H1 (cell line): Measurements from ENCODE around the gene FRMD5. TPM values are rescaled to one million over a fixed set of nuclear protein-coding genes. Genes with fewer than 3 reads are reported as not detected.

Experiments
- CTCF ChIA-PET: fragments of 300-600 bp; sonication (Branson Sonifier 250); formaldehyde crosslinking; loops from one replicate; lab custom pipeline; 2021; ENCODE audit not compliant: partially characterized antibody; lab: Charles Lee
- POLR2A ChIA-PET: fragments of 300-600 bp; sonication (Branson Sonifier 250); formaldehyde crosslinking; loops from one replicate; lab custom pipeline; 2021; ENCODE audit warnings: inconsistent platforms; ENCODE audit not compliant: partially characterized antibody; lab: Charles Lee
- DNase-seq, 2 experiments: peaks; one replicate each; pipeline versions ENCODE4 v3.0.0 to v3.0.0-alpha.2; 2010 to 2022; ENCODE audit warnings: low spot score in 2 of 2, low read depth in 1 of 2, mixed read lengths in 1 of 2
- FAIRE-seq: peaks from 2 replicates; lab custom pipeline; 2011; peaks lifted over from hg19 to GRCh38; lab: Jason Lieb, UNC
- H2AFZ ChIP-seq: 2 replicates; pipeline ENCODE4 v1.8.1; 2012; ENCODE audit warnings: low read length, inconsistent platforms
- H2AK5ac ChIP-seq: 2 replicates; pipeline ENCODE4 v1.6.1; 2013; ENCODE audit warnings: low read depth, low read length
- H2BK120ac ChIP-seq: replicated peaks from 2 replicates; pipeline ENCODE3; 2013; ENCODE audit warnings: low read depth, low read length, inconsistent platforms
- H2BK12ac ChIP-seq: 2 replicates; pipeline ENCODE4 v1.6.1; 2013; ENCODE audit warnings: low read depth, low read length
- H2BK15ac ChIP-seq: 2 replicates; pipeline ENCODE4 v1.6.1; 2013; ENCODE audit warnings: low read length
- H2BK20ac ChIP-seq: 2 replicates; pipeline ENCODE4 v1.6.1; 2013; ENCODE audit warnings: low read length
- H2BK5ac ChIP-seq: 2 replicates; pipeline ENCODE4 v1.6.1; 2013; ENCODE audit warnings: low read depth, low read length
- H3K14ac ChIP-seq: 2 replicates; pipeline ENCODE4 v1.6.1; 2013; ENCODE audit warnings: inconsistent platforms; ENCODE audit not compliant: insufficient read length
- H3K18ac ChIP-seq: 2 replicates; pipeline ENCODE4 v1.6.1; 2013; ENCODE audit warnings: low read length; ENCODE audit errors: extremely low read depth
- H3K23ac ChIP-seq: 2 replicates; pipeline ENCODE4 v1.6.1; 2013; ENCODE audit warnings: inconsistent platforms; ENCODE audit not compliant: insufficient read length
- H3K23me2 ChIP-seq: 2 replicates; pipeline ENCODE4 v1.6.1; 2013; ENCODE audit warnings: low read depth, low read length
- H3K27ac ChIP-seq: 2 replicates; pipeline ENCODE4 v1.6.1; 2011; ENCODE audit warnings: low read depth, low read length, inconsistent platforms
- H3K27me3 ChIP-seq, 4 experiments: replicated peaks in 1 of 4; 1 replicate in 1 of 4; 2 replicates in 3 of 4; pipeline versions ENCODE4 v1.6.1 to v1.8.1; 2011 to 2013; ENCODE audit warnings: low read length in 3 of 4, mild to moderate bottlenecking in 3 of 4, inconsistent platforms in 2 of 4, mixed read lengths in 2 of 4, moderate library complexity in 1 of 4; ENCODE audit not compliant: control insufficient read depth in 3 of 4, insufficient read depth in 3 of 4; ENCODE audit errors: extremely low read depth in 1 of 4
- H3K36me3 ChIP-seq, 4 experiments: 2 replicates each; pipeline versions ENCODE4 v1.6.1 to v1.8.1; 2011 to 2013; ENCODE audit warnings: mild to moderate bottlenecking in 4 of 4, low read length in 3 of 4, moderate library complexity in 2 of 4, control low read depth in 1 of 4, inconsistent platforms in 1 of 4; ENCODE audit not compliant: insufficient read depth in 4 of 4, control insufficient read depth in 2 of 4
- H3K4ac ChIP-seq: replicated peaks from 2 replicates; pipeline ENCODE3; 2013; ENCODE audit warnings: low read length, low read depth, mixed read lengths, inconsistent platforms; ENCODE audit not compliant: insufficient read length
- H3K4me1 ChIP-seq, 4 experiments: replicated peaks in 1 of 4; 1 replicate in 1 of 4; 2 replicates in 3 of 4; pipeline versions ENCODE4 v1.6.1 to v1.8.1; 2011 to 2013; ENCODE audit warnings: low read length in 3 of 4, inconsistent platforms in 2 of 4, mixed read lengths in 1 of 4; ENCODE audit not compliant: insufficient read depth in 4 of 4, control insufficient read depth in 3 of 4
- H3K4me2 ChIP-seq, 2 experiments: 2 replicates each; pipeline versions ENCODE4 v1.6.1 to v1.8.1; 2011 to 2013; ENCODE audit warnings: low read depth in 2 of 2, low read length in 2 of 2, control low read depth in 1 of 2, inconsistent platforms in 1 of 2, mild to moderate bottlenecking in 1 of 2; ENCODE audit not compliant: insufficient read depth in 1 of 2
- H3K4me3 ChIP-seq, 4 experiments: fragments of 200-600, 300-600 bp in 1 of 4; sonication (generic), shearing (Covaris generic), sonication (Bioruptor Twin) in 1 of 4; 2 replicates each; pipeline versions ENCODE4 v1.5.1 to v1.8.1; 2011 to 2016; ENCODE audit warnings: low read length in 4 of 4, low read depth in 3 of 4, control low read depth in 2 of 4, inconsistent platforms in 2 of 4, mild to moderate bottlenecking in 2 of 4, mixed read lengths in 1 of 4, moderate library complexity in 1 of 4; ENCODE audit not compliant: insufficient read depth in 2 of 4; ENCODE audit errors: extremely low read depth in 1 of 4
- H3K56ac ChIP-seq: replicated peaks from 2 replicates; pipeline ENCODE3; 2013; ENCODE audit warnings: low read depth, mild to moderate bottlenecking, mixed read lengths, low read length, inconsistent platforms; ENCODE audit not compliant: insufficient read length
- H3K79me1 ChIP-seq: 2 replicates; pipeline ENCODE4 v1.6.1; 2013; ENCODE audit warnings: low read depth, low read length, control low read depth
- H3K79me2 ChIP-seq, 2 experiments: 2 replicates each; pipeline versions ENCODE4 v1.6.1 to v1.8.1; 2012 to 2013; ENCODE audit warnings: low read length in 2 of 2, mild to moderate bottlenecking in 2 of 2, inconsistent platforms in 1 of 2; ENCODE audit not compliant: insufficient read depth in 2 of 2, control insufficient read depth in 1 of 2
- H3K9ac ChIP-seq, 4 experiments: replicated peaks in 1 of 4; 1 replicate in 1 of 4; 2 replicates in 3 of 4; pipeline versions ENCODE4 v1.6.1 to v1.8.1; 2011 to 2013; ENCODE audit warnings: low read depth in 3 of 4, low read length in 3 of 4, control low read depth in 2 of 4, mild to moderate bottlenecking in 2 of 4, moderate library complexity in 2 of 4, inconsistent platforms in 1 of 4; ENCODE audit errors: extremely low read depth in 1 of 4
- H3K9me3 ChIP-seq, 2 experiments: 2 replicates each; pipeline versions ENCODE4 v1.6.1 to v1.8.1; 2012 to 2013; ENCODE audit warnings: mild to moderate bottlenecking in 2 of 2, moderate library complexity in 2 of 2, control low read depth in 1 of 2, inconsistent platforms in 1 of 2, low read depth in 1 of 2, low read length in 1 of 2, mixed read lengths in 1 of 2; ENCODE audit not compliant: insufficient read depth in 2 of 2
- H4K20me1 ChIP-seq, 2 experiments: replicated peaks in 1 of 2; 2 replicates each; pipeline versions ENCODE3 to v1.8.1; 2011 to 2013; ENCODE audit warnings: inconsistent platforms in 2 of 2, low read length in 2 of 2, mild to moderate bottlenecking in 1 of 2; ENCODE audit not compliant: insufficient read depth in 2 of 2, control insufficient read depth in 1 of 2
- H4K5ac ChIP-seq: 2 replicates; pipeline ENCODE4 v1.6.1; 2013; ENCODE audit warnings: low read length, low read depth, mixed read lengths, inconsistent platforms; ENCODE audit not compliant: insufficient read length
- H4K8ac ChIP-seq: 2 replicates; pipeline ENCODE4 v1.8.0; 2013; ENCODE audit warnings: mild to moderate bottlenecking, moderate library complexity, low read length, inconsistent platforms; ENCODE audit not compliant: insufficient read depth; ENCODE audit errors: extremely low read depth
- H4K91ac ChIP-seq: replicated peaks from 2 replicates; pipeline ENCODE3; 2013; ENCODE audit warnings: low read length, mixed read lengths, inconsistent platforms; ENCODE audit not compliant: insufficient read length
- BCL11A ChIP-seq, 2 experiments: IDR thresholded peaks; one replicate each; pipeline ENCODE4 v1.6.1; 2011; ENCODE audit warnings: low read depth in 2 of 2, low read length in 2 of 2, mild to moderate bottlenecking in 2 of 2
- CREB1 ChIP-seq: IDR thresholded peaks from 2 replicates; pipeline ENCODE4 v1.6.1; 2012; ENCODE audit warnings: inconsistent platforms
- EZH2 ChIP-seq: fragments of 200-600 bp; sonication (generic); IDR thresholded peaks from 2 replicates; pipeline ENCODE4 v1.7.1; 2012; ENCODE audit warnings: low read depth, mild to moderate bottlenecking, moderate library complexity, low read length, inconsistent platforms; ENCODE audit not compliant: severe bottlenecking
- GABPA ChIP-seq: IDR thresholded peaks from 2 replicates; pipeline ENCODE4 v1.6.1; 2011; ENCODE audit warnings: mild to moderate bottlenecking, low read length, moderate library complexity, borderline replicate concordance; ENCODE audit not compliant: insufficient read depth
- SIX5 ChIP-seq: IDR thresholded peaks from 2 replicates; pipeline ENCODE4 v1.6.1; 2011; ENCODE audit warnings: mild to moderate bottlenecking, low read depth, low read length
- WGBS, 2 experiments: shearing (Covaris generic) in 1 of 2; methylation state at CpG; one replicate each; pipeline versions ENCODE4 v1.1.6 to v1.1.7; 2013 to 2015; ENCODE audit warnings: low lambda C conversion rate in 2 of 2, mixed read lengths in 2 of 2, inconsistent platforms in 1 of 2, low coverage in 1 of 2, missing lambda C conversion rate in 1 of 2; ENCODE audit not compliant: insufficient replicate concordance in 2 of 2, insufficient coverage in 1 of 2, insufficient read length in 1 of 2; ENCODE audit errors: extremely low coverage in 1 of 2, missing lambda C conversion rate in 1 of 2; 5-methylcytosine and 5-hydroxymethylcytosine counted together
- polyA plus RNA-seq, 7 experiments: library from polyadenylated mRNA; depleted of rRNA in 3 of 7; stranded (reverse) in 5 of 7; unstranded in 2 of 7; fragments of >200 nt in 5 of 7; fragments of 200-250 nt in 2 of 7; gene quantifications; 1 replicate in 5 of 7; 2 replicates in 1 of 7; 4 replicates in 1 of 7; pipeline versions ENCODE4 v1.2.1 to v1.2.3, GENCODE V29; 2011 to 2013; ENCODE audit warnings: missing spikeins in 2 of 7, mixed read lengths in 2 of 7
- total RNA-seq: library from RNA; stranded (reverse); fragmentation: NEBNext Ultra II Directional; extraction: Animal tissue kit (Norgen Biotek cat#: 25700); gene quantifications from 2 replicates; pipeline ENCODE4 v1.2.1, GENCODE V29; 2021

Gene FRMD5
- total and polyA plus RNA-seq, 2 of the 8 experiments (the other 6 are each of a cell fraction or from before 2014, with no cell fraction given), result 10.1 to 12.6 TPM

DNA sequence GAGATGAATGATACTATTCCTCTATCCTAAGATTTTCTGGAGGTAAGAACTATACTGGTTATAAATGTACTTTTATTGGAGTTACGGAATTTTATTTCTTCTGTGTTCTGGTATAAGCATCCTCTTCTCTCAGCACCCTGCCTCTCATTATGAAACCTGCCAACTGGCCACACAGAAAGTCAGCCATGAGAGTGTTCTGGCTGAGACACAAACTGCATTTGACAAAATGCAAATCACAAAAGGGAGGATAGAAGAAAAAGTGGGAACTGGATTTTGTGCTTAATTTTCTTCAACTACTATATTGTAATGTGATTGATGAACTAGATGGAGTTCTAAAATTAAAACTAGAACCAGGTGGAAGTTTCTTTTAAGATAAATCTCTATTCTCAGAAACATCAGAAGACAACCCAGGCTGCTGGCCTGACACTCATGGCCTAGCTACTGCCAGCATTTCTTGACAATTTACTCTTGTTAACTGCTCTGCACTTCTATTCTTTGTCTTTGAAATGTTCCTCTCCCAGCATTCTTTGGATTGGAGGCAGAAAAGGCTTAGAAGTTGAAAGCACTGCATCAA, 225.2 kb downstream of the FRMD5 start:
- DNase-seq (no peak), FAIRE-seq (no peak)
- no peak overlapping the region for H2BK15ac ChIP-seq
- no peak for TF ChIP-seq BCL11A (IDR thresholded peaks at IDR 0.05; ENCODE audit: low read depth in 2 of 2, low read length in 2 of 2)
- no peak for TF ChIP-seq CREB1
- TF ChIP-seq GABPA, result no peak
- TF ChIP-seq SIX5, result no peak
- no peak for TF ChIP-seq EZH2
- H3K27me3 ChIP-seq, result no peaks in the 10 kb centered on the region
- H4K8ac ChIP-seq, result no peak overlapping the region
- H3K79me2 ChIP-seq, result 0 out of 4 replicates have a peak, but pooled peaks cover 0 to 2% of the 10 kb centered on the region in 2 experiments
- no peak overlapping the region for H2AK5ac ChIP-seq
- H2BK20ac ChIP-seq, result no peak overlapping the region
- no peak overlapping the region for H3K27ac ChIP-seq
- no peak overlapping the region for H3K4ac ChIP-seq
- ChIA-PET CTCF (no interaction called here), POLR2A (no interaction called here)
- H3K4me2 ChIP-seq, result no peak overlapping the region
- H3K23ac ChIP-seq, result no peak overlapping the region
- no peak overlapping the region for H3K9ac ChIP-seq
- no peak overlapping the region for H3K18ac ChIP-seq
- no peak overlapping the region for H2BK12ac ChIP-seq
- H2BK120ac ChIP-seq, result no peak overlapping the region
- no peaks in the 10 kb centered on the region for H3K9me3 ChIP-seq
- H4K5ac ChIP-seq, result no peak overlapping the region
- H2AFZ ChIP-seq, result no peak overlapping the region
- no peak overlapping the region for H3K4me3 ChIP-seq
- no peaks in the 10 kb centered on the region for H4K20me1 ChIP-seq
- no peaks in the 10 kb centered on the region for H3K4me1 ChIP-seq
- WGBS, 2 experiments, result 93% methylated on average over 1 of the region's 1 CpG; no CpG with 5 or more reads in 1 of the 2 experiments
- H3K14ac ChIP-seq, result no peak overlapping the region
- no peak overlapping the region for H4K91ac ChIP-seq
- no peak overlapping the region for H3K56ac ChIP-seq
- H2BK5ac ChIP-seq, result no peak overlapping the region
- no peaks in the 10 kb centered on the region for H3K23me2 ChIP-seq
- no peaks in the 10 kb centered on the region for H3K79me1 ChIP-seq
- no peaks in the 10 kb centered on the region; a peak in 1 of 8 replicates for H3K36me3 ChIP-seq
